ENCODE results near the gene FAM25A. TPM values are rescaled to one million over a fixed set of nuclear protein-coding genes. Genes with fewer than 3 reads are reported as not detected.

Gene FAM25A
- total RNA-seq, 1 experiment from 2014 or later, result not detected

DNA sequence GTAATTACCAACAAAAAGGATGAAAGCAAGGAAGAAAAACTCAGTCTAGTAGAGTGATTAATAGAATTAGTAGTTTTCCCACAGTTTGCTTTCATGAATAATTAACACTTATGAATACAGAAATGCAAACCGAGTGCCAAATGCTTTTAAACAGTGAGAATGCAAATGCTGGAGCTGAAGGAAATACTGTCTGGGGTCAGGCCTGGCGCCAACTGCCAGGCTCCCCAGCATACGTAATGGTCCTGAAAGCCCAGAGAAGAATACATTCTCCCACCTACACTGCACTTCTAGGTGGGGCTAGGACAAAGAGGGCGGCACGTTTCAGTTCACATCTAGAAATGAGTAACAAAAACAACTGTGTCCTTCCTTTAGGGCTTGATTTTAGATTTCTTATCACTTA lies 44.6 kb downstream of the FAM25A start:
- no TSS peak for BruUV-seq (replicated peaks)
- no peaks in the 10 kb centered on the region for H3K27me3 Mint-ChIP-seq (ENCODE audit: insufficient read depth, unreplicated experiment)
- no peaks in the 10 kb centered on the region for H3K9me3 Mint-ChIP-seq (ENCODE audit: unreplicated experiment)
- H3K27ac Mint-ChIP-seq (ENCODE audit: unreplicated experiment), result no peak overlapping the region
- Histone ChIP-seq H3K4me1 (peaks cover 5% of the 10 kb centered on the region; the same call in 1 of the 2 replicates), H3K36me3 (ENCODE audit: control insufficient read depth, insufficient read depth, low read length) (peaks cover 7% of the 10 kb centered on the region), H3K27me3 (replicated peaks; ENCODE audit: control insufficient read depth, insufficient read depth, low read length) (no peaks in the 10 kb centered on the region), H3K9me3 (no peaks in the 10 kb centered on the region), H3K4me3 (ENCODE audit: low read depth, low read length) (no peak overlapping the region)
- ChIA-PET CTCF (interaction anchor here (0.7 kb wide), 1 partner anchor 28 kb away, joined by 3 read pairs; no protein-coding TSS in a partner anchor), POLR2A (interaction anchor here (0.7 kb wide), 1 partner anchor 31 kb away, joined by 6 read pairs; no protein-coding TSS in a partner anchor)
- DNase-seq, result no peak
- no peak overlapping the region for H3K4me3 Mint-ChIP-seq (ENCODE audit: unreplicated experiment)
- H3K4me1 Mint-ChIP-seq (ENCODE audit: low read depth, unreplicated experiment), result peaks cover 23% of the 10 kb centered on the region
- TF ChIP-seq, protein P1, sequence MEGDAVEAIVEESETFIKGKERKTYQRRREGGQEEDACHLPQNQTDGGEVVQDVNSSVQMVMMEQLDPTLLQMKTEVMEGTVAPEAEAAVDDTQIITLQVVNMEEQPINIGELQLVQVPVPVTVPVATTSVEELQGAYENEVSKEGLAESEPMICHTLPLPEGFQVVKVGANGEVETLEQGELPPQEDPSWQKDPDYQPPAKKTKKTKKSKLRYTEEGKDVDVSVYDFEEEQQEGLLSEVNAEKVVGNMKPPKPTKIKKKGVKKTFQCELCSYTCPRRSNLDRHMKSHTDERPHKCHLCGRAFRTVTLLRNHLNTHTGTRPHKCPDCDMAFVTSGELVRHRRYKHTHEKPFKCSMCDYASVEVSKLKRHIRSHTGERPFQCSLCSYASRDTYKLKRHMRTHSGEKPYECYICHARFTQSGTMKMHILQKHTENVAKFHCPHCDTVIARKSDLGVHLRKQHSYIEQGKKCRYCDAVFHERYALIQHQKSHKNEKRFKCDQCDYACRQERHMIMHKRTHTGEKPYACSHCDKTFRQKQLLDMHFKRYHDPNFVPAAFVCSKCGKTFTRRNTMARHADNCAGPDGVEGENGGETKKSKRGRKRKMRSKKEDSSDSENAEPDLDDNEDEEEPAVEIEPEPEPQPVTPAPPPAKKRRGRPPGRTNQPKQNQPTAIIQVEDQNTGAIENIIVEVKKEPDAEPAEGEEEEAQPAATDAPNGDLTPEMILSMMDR (IDR thresholded peaks at IDR 0.05; ENCODE audit: insufficient read depth in 1 of 2, low read depth in 1 of 2, low read length in 1 of 2, severe bottlenecking in 1 of 2, unreplicated experiment in 1 of 2), result no peak
- intact Hi-C loops (cut with micrococcal nuclease; ENCODE audit: unreplicated experiment), result no loop called here
- H3K36me3 Mint-ChIP-seq (ENCODE audit: insufficient read depth, unreplicated experiment), result peaks cover 99% of the 10 kb centered on the region

DNA sequence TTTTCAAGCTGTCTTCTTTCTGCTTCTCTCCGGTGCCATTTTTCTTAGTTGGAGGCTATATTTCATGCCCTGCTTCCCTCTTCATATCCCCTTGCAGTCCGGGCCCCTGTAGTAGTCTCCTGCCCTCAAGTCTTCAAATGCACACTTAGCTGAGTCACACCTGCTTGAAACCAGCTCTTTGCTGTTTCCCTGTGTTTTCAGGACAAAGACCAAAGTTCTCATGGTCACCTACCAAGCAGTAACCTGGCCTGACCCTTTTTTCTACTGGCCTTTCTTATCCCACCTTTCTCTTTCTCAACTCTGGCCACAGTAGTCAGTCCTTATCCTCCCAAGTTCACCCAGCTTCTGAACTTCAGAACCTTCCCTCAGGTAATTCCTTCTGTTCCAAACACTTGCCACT lies 46.1 kb downstream of the FAM25A start:
- no peak overlapping the region for H3K4me3 ChIP-seq (ENCODE audit: low read depth, low read length)
- TF ChIP-seq, protein P1 (IDR thresholded peaks at IDR 0.05; ENCODE audit: insufficient read depth in 1 of 2, low read depth in 1 of 2, low read length in 1 of 2, severe bottlenecking in 1 of 2, unreplicated experiment in 1 of 2), result no peak
- no peak for DNase-seq
- H3K4me1 ChIP-seq, result peaks cover 5% of the 10 kb centered on the region; the same call in 1 of the 2 replicates
- H3K27me3 Mint-ChIP-seq (ENCODE audit: insufficient read depth, unreplicated experiment), result no peaks in the 10 kb centered on the region
- intact Hi-C loops (cut with micrococcal nuclease; ENCODE audit: unreplicated experiment), result no loop called here
- no peaks in the 10 kb centered on the region for H3K27me3 ChIP-seq (replicated peaks; ENCODE audit: control insufficient read depth, insufficient read depth, low read length)
- H3K4me3 Mint-ChIP-seq (ENCODE audit: unreplicated experiment), result no peak overlapping the region
- no TSS peak for BruUV-seq (replicated peaks)
- no peaks in the 10 kb centered on the region for H3K9me3 Mint-ChIP-seq (ENCODE audit: unreplicated experiment)
- H3K9me3 ChIP-seq, result no peaks in the 10 kb centered on the region
- POLR2A ChIA-PET, result no interaction called here
- peaks cover 26% of the 10 kb centered on the region for H3K4me1 Mint-ChIP-seq (ENCODE audit: low read depth, unreplicated experiment)
- peaks cover 99% of the 10 kb centered on the region for H3K36me3 Mint-ChIP-seq (ENCODE audit: insufficient read depth, unreplicated experiment)
- peak overlapping the region; percentile 6 for H3K27ac Mint-ChIP-seq (ENCODE audit: unreplicated experiment)
- CTCF ChIA-PET, result no interaction called here
- H3K36me3 ChIP-seq (ENCODE audit: control insufficient read depth, insufficient read depth, low read length), result peaks cover 4% of the 10 kb centered on the region

DNA sequence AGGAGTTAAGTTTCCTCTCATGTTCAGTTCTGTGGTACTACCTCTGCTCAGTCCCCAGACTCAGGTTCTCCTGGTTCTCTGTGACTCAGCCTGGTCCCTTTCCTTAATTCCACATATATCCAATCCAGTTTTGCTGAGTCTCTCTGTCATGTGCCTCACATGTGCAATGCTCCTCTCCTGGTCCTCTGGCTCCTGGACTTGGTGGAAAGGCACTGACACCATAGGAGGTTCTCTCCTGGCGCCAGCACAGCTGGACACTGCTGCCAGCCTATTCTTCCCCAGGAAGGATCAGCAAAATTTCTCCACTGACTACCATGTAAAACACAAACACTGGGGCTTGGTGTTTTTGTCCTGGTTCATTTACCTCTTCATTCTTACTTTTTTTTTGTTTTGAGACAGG lies 46.8 kb downstream of the FAM25A start:
- intact Hi-C loops (cut with micrococcal nuclease; ENCODE audit: unreplicated experiment), result no loop called here
- H3K4me1 Mint-ChIP-seq (ENCODE audit: low read depth, unreplicated experiment), result peaks cover 33% of the 10 kb centered on the region
- H3K27ac Mint-ChIP-seq (ENCODE audit: unreplicated experiment), result peak overlapping the region; percentile 18
- CTCF ChIA-PET, result no interaction called here
- H3K9me3 ChIP-seq, result no peaks in the 10 kb centered on the region
- peaks cover 5% of the 10 kb centered on the region; the same call in 1 of the 2 replicates for H3K4me1 ChIP-seq
- BruUV-seq (replicated peaks), result TSS peak; percentile 2
- H3K36me3 Mint-ChIP-seq (ENCODE audit: insufficient read depth, unreplicated experiment), result peaks cover 99% of the 10 kb centered on the region
- TF ChIP-seq, protein P1 (IDR thresholded peaks at IDR 0.05; ENCODE audit: insufficient read depth in 1 of 2, low read depth in 1 of 2, low read length in 1 of 2, severe bottlenecking in 1 of 2, unreplicated experiment in 1 of 2), result no peak
- no peaks in the 10 kb centered on the region for H3K27me3 ChIP-seq (replicated peaks; ENCODE audit: control insufficient read depth, insufficient read depth, low read length)
- POLR2A ChIA-PET, result no interaction called here
- no peaks in the 10 kb centered on the region for H3K9me3 Mint-ChIP-seq (ENCODE audit: unreplicated experiment)
- H3K36me3 ChIP-seq (ENCODE audit: control insufficient read depth, insufficient read depth, low read length), result peaks cover 2% of the 10 kb centered on the region
- no peaks in the 10 kb centered on the region for H3K27me3 Mint-ChIP-seq (ENCODE audit: insufficient read depth, unreplicated experiment)
- DNase-seq, result no peak
- no peak overlapping the region for H3K4me3 Mint-ChIP-seq (ENCODE audit: unreplicated experiment)
- H3K4me3 ChIP-seq (ENCODE audit: low read depth, low read length), result no peak overlapping the region

All from Caco-2 (cell line).